GM18867 (cell line): Measurements from ENCODE around the gene ITGA7.

Source experiments
- ATAC-seq: cut with Tn5 transposase; IDR thresholded peaks from one replicate; pipeline ENCODE4 v1.9.1; 2021; ENCODE audit warnings: mild to moderate bottlenecking, moderate library complexity; ENCODE audit not compliant: unreplicated experiment

The ITGA7 gene

DNA sequence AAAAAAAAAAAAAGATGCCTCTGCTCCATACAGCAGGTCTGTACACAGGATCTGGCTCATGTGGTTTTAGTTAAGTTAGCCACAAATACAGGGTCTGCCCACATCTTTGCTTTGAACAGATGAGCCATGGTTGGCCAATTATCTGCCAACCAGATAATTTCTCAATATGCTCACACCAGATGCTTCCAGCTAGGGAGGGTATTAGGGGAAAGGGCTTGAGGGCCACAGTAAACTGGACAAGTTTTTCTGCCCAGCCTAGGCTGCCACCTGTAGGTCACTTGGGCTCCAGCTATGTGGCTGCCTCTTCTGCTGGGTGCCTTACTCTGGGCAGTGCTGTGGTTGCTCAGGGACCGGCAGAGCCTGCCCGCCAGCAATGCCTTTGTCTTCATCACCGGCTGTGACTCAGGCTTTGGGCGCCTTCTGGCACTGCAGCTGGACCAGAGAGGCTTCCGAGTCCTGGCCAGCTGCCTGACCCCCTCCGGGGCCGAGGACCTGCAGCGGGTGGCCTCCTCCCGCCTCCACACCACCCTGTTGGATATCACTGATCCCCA is 13.3 kb upstream of the ITGA7 start:
- no peak for ATAC-seq

DNA sequence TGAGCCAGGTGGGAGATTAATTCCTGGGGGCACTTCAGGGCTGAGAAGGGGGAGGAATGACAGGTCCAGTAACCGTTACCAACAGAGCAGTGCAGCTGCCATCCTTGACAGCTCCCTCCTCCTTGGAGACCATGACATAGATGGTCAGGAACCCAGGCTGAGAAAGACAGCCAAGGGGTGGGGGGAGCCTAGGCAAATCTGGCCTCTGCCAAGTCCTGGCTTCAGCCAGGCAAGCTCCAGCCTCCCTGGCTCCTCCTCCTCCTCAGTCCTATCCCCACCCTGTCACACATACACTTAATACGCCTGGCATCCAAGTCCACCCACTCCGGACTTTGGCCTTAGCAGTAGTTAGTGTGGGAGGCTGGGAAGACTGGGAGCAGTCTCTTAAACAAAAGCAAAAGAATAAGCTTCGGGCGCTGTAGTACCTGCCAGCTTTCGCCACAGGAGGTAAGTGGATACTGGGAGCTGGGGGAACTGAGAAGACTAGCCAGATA is 12.4 kb upstream of the ITGA7 start, which contains the start of gene RDH5:
RDH5 (plus strand) TSS at position 323 of the 494 bp plus-strand sequence. CDS start 792 bp downstream, outside the sequence.
- ATAC-seq = no peak

DNA sequence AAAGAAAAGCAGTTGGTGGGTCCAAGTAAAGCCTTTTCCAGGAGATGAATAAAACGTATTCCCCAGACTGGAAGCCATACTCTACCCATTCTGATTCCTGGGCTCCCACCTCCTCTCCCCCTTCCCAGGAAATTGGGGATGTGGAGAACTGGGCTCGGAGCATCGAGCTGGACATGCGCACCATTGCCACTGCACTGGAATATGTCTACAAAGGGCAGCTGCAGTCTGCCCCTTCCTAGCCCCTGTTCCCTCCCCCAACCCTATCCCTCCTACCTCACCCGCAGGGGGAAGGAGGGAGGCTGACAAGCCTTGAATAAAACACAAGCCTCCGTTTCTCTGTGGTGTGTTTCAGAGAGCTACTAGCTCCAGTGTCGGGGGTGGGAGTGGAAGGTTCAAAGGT is 11.7 kb upstream of the ITGA7 start:
- ATAC-seq = no peak

DNA sequence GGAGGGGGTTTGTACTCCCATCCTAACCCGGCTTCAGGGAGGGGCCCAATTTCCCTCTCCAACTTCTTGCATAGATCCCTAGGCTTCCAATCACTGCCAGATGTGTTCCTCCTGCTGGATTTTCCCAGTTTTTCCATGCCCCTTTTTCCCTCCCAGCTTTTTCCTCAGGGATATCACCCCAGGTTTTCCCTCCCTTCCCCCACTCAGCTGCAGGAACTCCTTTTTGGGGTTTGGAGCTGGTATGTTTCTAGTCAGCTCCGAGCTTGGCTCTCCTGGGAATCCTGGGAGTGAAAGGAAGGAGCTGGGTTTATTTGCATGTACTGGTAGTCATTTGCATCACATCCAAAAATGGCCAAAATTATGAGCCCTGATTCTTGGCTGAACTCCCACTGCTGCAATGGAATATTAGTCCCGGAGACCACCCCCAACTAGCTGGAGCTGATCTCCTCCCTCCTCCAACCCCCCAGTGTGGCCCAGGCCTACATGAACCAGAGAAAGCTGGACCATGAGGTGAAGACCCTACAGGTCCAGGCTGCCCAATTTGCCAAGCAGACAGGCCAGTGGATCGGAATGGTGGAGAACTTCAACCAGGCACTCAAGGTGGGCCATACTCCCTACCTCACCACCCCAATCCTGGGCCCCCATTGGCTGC is 11.0 kb upstream of the ITGA7 start:
- ATAC-seq = no peak

DNA sequence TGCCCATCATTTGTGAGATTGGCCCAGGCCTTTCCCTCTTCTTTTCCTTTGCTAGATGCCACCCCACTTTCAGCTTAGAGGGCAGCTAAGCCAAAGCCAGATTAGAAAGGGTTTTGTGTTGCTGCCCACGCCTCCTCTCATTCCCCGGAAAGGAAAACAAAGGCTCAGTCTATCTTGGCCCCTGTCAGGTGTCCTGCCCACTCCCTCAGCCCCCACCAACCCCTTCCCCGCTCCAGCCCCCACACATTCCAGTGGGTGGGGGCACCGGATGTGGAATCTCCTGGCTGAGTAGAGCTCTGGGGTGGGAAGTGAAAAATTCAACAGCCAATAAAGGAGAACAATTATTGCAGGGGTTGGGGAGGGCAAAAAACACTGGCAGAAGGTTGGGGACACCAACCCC is 10.3 kb upstream of the ITGA7 start:
- ATAC-seq = no peak

DNA sequence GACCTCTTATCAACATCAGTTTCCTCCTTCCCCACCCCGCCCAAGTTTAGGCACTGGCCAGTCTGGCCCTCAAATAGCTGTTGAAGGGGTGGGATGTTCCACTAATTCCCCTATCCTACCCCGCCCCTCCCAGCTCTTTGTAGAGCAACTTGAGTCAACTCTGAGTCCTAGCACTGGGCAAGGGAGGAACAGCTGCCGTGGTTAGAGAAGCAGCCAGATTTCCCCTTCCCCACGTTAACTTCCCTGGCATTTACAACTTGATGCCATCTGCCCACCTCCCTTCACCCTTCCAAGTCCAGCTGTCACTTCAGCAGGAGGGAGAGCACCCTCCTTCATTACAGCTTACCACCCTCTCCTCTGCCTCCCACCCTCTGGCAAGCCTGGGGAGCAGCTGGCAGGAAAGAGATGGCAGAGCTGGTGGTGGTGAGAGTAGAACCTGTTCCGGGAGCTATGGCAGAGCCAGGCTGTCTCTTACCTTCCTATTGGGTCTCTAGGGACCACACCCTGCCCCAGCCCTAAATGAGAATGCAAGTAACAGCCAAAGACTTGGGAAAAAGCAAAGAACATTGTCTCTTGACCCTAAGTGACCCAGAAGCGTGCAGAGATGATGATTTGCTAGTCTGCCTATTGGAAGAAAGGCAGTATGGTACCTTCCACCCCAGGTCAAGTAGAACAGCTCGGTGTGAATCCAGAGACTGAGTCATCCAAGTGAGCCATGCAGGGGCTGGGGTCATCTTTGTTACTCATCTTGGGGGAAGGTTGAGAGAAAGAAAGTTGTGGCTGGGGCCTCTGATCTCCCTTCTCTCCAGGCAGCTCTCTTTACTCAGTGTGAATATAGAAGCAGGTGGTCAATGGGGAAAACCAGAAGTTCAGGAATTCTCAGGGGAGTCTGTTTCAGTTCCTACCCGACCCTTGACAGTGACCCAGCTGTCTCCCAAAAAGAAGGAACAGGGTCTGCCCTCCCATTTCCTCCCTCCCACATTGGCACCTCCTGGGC is 9.6 kb upstream of the ITGA7 start:
- no peak for ATAC-seq

DNA sequence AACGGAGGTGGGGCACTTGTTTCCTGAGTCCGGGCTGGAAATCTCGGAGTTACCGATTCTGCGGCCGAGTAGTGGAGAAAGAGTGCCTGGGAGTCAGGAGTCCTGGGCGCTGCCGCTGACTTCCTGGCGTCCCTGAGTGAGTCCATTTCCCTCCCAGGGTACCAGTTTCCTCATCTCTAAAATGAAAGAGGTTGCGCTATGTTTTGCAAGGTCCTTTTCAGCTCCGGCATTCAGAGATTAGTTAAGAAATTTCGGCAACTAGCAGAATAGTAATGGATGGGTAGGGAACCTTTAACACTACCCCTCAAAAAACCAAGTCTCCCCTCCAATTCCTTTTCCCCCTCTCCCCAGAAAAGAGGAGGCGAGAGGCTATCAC is 8.9 kb upstream of the ITGA7 start:
- ATAC-seq = no peak

DNA sequence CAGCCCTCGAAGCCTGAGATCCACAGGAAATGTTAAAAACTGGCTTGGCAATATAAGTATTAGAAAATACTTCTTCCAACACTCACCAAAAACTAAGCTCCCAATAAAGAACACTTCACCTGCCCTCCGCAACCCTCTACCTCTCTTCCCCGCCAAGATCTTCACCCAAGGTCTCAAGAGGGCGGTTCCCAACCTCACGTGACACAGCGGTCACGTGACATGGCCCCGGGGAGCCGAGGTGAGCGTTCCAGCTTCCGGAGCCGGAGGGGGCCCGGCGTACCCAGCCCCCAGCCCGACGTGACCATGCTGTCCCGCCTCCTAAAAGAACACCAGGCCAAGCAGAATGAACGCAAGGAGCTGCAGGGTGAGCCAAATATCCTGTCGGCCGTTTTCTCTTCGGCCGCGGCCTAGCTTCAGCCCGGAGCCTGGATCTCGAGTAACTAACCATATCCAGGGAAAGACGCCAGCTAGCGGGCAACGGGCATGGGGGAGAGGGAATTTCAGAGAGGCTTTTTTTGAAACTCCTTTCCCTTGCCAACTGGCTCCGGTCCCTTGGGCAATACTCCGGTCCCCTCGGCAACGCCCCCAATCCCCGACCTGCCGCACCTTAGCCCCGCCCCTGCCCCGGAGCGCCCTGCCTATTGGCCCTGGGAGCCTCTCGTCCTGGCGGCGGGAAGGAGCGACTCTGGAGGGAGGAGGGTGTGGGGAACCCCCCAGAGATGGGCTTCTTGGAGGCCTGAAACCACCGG is 8.3 kb upstream of the ITGA7 start, which contains the start of gene BLOC1S1:
BLOC1S1 (plus strand) TSS at position 214 of the 749 bp plus-strand sequence; CDS start at position 220, 6 bp downstream.
- ATAC-seq = peak; percentile 90

DNA sequence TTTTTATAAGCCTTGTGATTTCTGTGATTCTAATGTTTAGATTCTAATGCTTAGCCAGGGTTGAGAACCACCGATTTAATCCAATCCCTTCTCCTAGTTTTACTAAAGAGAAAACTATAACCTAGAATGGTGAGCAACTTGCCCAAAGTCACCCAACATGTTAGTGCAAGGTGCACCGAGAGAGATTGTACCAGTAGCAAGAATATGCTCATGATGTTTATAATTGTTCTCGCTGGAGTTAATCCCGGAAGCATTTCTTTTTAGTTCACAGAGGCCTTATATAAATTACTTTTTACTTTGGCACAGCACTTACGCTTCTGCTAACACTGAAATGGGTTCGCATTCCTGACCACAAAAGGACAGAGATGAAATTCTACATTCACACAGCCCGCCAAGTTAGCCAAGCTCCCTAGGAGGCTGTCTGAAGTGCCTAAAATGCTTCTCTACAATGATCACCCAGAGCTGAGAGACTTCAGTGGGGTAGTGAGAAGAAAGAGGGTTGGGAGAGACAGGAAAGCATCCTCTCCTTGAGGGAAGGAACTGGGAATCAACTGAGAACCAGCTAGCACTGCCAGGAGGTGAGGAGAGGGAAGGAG is 7.6 kb upstream of the ITGA7 start:
- no peak for ATAC-seq

DNA sequence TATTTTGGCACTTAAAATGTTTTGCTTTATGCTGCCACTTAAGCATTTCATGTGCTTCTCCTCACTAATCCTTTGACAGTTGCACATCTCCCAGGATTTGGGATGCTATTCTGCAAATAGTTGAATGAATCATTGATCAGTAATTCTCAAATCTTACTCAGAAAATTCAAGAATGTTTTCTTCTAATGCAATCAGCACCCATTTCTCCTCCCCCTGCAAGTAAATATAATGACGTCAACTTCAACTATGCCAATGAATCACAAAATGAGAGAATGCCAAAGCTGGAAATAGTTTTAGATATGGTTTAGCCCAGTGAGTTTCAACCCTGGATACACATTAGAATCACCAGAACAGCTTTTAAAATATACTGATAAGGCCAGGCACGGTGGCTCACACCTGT is 6.0 kb upstream of the ITGA7 start:
- ATAC-seq = no peak

DNA sequence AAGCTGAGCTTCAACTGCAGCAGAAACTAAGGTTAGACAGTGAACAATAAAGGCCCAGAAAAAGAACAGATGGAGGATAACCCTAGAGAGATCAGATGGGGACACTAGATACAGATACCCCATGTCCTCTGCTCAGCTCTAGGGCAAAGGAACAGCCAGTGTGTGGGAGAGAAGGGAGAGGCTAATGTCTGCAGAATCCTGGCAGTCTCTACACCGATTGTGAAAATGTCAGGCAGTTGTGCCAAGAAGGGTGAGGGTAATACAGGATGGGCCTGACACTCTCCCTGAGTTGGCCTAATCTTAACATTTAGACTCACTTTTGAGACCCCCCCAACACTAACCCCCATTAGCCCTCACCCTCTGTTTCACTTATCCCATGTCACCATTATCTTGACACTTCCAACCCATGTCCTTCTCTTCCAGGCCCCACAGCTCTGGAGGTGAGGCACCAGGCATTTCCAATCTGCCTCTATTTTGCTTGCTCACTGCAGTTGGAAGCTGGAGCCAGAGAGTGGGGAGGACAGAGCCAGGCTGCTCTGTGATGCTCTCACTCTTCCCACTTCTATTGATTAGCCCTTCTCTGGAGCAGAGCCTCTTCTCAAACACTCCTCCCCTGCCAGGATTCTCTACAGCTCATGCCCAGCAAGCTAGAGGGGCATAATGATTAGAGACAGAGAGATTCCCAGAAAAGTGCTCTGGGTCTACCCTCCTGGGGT is 5.2 kb upstream of the ITGA7 start:
- ATAC-seq = no peak

DNA sequence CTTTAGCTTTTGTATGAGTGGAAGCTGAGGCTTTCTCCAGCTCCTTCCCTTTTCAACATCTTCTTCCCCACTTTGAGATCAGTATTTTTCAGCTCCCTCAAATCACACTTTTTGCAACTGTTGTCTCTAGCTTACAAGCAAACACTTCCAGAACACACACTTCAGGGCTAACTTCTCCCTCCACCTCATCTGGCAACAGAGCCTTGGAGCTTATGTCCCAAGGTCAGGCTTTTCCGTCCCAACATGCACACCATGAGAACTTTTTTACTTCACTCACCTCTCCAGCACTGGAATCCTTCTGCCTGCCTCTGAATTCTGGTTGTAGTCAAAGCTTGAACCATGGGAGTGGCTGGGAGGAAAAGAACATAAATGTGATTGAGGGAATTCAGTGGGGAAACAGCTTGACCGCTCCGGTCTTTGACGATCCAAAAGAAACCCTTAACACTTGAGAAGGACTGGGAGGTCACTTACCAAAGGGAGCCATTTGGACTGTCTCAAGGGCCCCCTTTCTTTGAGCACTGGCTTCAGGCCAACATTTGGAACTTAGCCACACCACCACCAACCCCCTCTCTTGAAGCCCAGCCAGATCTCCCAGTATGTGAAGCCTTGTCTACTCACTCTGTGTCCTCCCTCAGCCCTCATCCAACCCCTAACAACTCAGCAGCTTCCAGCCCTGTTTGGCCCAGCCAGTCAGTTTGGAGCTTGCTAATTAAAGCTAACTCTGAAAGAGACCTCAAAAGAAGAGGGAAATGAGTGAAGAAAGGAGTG is 4.3 kb upstream of the ITGA7 start:
- no peak for ATAC-seq

DNA sequence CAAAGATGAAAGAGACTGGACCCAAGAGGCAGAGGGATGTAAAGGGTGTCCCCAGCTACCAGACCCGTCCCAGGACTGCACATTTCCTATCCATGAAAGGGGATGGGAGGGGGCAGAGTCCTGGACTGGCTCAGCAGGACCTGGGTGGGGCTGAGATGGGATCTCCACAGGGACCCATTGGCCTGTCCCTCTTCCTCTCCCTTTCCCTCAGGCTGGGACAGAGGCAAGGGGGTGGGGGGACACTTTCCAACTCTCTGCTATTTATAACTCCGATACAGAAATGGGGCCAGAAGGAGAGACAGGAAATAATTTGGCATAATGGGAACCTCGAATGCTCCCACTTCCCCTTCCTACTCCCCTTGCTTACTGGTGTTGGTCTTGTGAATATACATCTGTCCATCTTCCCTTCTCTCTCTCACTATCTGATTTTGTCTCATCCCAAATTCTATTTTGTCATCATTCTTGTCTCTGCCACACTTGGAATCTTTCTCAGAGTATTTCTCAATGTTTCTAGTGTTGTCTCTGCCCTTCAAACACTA is 1.1 kb upstream of the ITGA7 start:
- ATAC-seq = no peak

DNA sequence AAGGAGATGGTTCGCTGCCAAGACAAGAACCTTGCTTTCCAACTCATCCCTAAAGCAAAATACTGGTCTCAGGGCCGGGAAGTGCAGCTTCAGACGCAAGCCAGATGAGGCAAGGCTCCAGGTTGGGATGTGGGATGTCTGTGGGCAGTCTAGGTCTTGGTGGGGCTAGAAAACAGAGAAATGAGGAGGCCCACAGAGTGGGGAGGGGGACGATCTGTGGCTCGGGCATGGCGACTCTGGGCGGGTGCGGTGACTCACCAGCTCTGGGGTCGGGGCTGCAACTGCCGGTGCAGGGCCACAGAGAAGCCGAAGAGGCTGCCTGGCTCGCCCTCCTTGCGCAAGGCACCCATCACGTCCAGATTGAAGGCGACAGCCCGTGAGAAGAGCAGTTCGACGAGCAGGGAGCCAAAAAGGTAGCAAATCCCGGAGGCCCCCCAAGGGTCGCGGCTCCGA is 459 bp downstream of the ITGA7 start:
- ATAC-seq = no peak

DNA sequence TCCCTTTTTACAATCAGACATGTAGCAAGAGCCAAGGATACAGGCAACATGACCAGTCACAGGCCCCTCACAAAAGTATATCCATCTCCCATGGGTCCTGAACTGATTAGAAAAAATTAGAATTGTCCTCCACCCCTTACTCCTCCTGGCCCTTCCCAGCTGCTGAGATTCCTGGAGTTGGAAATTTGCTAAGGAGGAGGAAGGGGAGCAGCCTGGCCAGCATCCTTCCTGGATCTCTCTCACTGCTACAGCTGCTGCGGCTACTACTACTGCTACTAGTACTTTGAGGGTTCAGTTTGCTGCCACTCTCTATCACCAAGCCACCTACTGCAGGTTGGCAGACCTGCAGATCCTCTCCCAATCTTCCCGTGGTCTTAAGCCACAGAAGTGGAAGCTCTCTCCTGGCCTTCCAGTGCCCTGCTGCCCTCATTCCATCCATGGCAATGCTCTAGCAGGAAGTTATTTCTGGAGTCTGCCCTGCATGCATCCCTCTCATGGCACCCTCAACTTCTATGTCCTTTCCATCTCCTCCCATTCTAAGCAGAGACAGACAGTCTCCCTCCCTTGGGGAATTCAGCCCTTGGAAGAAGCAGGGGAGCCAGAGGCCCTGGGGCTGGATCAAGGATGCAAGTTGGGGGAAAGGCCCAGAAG is 1.0 kb downstream of the ITGA7 start:
- no peak for ATAC-seq

DNA sequence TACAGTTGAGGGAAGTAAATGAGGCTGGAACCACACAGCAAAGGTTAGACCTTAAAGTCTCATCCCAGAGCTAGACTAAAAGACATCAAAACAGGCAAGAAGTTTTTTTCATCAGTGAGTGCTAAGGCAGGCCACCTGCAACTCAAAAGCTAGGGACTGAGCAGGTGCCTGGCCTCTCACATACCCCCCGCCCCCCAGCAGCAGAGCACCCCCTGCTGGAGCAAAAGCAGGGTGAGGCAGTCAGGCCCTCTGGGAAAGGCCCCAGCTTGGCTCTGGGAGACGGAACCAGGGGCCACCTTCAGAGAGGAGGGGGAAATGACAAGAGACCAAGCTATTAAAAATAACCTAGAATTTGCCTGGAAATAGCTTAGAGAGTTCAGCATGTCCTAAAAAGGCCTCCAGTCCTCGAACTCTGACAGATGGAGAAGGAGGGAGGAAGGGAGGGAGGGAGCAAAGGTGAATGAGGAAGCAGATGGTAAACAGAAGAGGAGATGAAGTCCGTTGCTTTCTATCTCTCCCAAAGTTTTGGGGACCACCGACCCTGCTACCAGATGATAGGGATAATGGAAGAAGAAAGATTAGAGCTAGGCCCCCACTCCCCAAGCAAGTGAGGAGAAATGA is 1.8 kb downstream of the ITGA7 start:
- no peak for ATAC-seq

DNA sequence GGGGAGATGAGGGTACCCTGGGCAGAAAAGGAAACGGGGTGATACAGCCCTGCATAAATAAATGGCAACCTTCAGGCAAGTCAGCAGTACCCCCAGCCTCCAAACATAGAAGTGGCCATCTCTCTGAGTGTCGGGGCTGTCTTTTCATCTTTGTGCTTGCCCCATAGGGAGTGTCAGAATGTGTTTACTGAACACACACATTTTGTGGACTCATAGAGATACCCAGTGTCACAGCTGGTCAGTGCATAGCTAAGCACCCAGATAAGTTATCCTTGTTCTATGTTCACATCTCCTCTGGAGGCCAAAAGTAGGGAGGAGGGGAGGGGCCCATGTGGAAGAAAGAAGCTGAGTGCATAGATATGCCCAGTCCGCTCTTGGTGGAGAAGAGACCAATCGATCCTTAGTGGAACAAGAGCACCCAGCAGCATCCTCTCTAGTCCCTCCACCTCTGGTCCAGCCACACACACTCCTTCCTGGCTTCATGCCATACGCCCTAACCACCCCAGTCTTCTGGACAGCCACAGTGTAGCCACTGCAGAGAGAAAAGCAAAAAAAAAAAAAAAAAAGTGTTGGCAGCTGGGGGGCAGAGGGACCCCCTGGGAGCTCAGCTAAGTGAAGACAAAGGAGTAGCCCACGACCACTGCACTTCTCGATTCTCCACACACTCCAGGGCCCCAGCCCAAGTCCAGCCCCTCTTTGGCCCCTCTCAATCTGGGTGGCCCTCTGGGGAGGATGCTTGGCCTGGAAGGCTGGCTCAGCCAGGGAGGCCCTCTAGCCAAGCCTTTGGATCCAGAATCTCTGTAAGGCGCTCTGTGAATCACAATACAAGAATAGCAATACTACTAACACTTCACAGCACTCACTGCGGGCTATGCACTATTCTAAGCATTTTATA is 2.6 kb downstream of the ITGA7 start:
- no peak for ATAC-seq
